Measurements from ENCODE around the gene NBPF3.

The NBPF3 gene

DNA sequence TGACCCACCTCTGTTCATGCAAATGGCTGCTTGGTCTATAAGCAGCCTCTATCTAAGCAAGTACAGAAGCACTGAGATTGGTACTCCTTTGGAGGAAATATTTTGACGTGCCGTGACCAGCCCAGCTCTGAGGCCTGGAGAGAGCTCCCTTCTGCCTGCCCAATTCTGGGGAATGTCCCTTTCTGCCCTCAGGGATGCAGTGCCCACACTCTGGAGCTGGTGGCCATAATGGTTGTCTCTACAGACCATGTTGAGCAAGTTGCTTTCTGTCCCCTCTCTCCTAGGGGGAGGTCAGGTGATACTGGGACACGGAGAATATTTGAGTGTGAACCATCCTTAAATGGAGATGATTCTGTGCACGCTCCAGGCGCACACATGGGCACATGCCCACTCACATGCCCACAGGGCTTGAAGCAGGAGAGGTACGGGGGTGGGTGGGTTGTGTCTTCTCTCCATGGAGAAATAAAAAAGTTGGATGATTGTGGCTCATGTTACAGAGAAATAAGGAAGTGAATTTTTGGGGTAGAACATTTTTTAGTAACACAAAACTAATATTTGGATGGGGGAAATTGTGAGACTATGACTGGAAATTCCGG is 55.4 kb downstream of the NBPF3 start:
- TF ChIP-seq GATA3 (IDR thresholded peaks at IDR 0.05; ENCODE audit: low read depth, low read length) (no peak), GATA2 (IDR thresholded peaks at IDR 0.05; ENCODE audit: low read depth, low read length) (no peak)

DNA sequence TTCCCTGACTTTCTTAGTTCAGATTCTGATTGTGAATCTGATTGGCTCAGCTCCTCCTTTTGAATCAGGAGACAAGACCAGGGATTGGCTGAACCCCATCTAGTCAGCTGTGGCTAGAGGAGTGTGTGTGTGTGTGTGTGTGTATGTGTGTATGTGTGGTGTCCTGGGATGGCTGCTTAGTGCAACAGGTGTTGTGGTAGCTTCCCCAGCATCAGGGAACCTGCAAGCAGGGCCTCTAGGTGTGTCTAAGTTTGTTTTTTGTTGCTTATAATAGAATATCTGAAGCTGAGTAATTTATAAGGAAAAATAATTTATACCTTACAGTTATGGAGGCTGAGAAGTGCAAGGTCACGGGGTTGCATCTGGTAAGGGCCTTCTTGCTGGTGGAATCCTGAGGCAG is 56.1 kb downstream of the NBPF3 start:
- TF ChIP-seq GATA2 (IDR thresholded peaks at IDR 0.05; ENCODE audit: low read depth, low read length) (no peak), GATA3 (IDR thresholded peaks at IDR 0.05; ENCODE audit: low read depth, low read length) (no peak)

DNA sequence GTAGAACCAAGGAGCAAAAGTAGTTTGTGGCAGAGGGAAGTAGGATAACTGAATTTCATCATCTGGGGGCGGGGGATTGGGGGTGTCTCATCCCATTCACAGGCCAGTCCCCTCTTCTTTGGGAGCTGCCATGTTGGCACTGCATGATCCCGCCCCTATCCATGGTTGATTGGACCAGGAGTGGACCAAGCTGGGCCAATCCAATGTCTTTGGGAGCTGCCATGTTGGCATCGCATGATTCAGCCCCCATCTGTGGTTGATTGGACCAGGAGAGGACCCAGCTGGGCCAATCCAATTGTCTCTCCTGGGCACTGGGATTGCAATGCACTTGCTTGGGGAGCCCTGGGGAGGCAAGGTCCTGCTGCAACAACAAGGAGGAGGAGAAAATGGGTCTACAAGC is 56.9 kb downstream of the NBPF3 start:
- TF ChIP-seq GATA2 (IDR thresholded peaks at IDR 0.05; ENCODE audit: low read depth, low read length): no peak
- no peak for TF ChIP-seq GATA3 (IDR thresholded peaks at IDR 0.05; ENCODE audit: low read depth, low read length)

DNA sequence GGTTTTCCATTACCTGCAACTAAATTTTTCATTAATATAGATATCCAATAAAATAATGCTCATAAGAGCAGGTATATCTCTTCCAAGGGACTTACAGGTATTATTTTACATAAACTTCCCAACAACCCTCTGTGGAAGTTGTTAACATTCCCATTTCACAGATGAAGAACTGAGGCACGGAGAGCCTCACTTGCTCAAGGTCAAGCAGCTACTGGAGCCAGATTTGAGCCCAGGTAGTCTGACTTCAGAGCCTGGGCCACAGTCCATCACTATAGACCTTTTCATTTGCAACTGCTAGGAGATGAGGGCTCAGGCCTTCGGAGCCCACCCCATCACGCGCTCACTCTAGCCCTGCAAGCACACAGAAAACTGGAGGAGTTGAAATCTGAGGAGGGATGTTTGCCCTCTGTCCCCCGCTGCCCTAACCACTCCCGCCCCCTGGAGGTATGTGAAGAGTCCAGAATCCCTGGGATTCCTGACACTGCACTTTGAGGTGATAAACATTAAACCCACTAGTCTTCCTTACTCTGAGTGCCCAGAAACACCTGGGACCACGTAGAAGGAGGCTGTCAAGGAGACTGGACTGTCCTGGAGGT is 57.6 kb downstream of the NBPF3 start:
- TF ChIP-seq GATA3 (IDR thresholded peaks at IDR 0.05; ENCODE audit: low read depth, low read length): no peak
- no peak for TF ChIP-seq GATA2 (IDR thresholded peaks at IDR 0.05; ENCODE audit: low read depth, low read length)

DNA sequence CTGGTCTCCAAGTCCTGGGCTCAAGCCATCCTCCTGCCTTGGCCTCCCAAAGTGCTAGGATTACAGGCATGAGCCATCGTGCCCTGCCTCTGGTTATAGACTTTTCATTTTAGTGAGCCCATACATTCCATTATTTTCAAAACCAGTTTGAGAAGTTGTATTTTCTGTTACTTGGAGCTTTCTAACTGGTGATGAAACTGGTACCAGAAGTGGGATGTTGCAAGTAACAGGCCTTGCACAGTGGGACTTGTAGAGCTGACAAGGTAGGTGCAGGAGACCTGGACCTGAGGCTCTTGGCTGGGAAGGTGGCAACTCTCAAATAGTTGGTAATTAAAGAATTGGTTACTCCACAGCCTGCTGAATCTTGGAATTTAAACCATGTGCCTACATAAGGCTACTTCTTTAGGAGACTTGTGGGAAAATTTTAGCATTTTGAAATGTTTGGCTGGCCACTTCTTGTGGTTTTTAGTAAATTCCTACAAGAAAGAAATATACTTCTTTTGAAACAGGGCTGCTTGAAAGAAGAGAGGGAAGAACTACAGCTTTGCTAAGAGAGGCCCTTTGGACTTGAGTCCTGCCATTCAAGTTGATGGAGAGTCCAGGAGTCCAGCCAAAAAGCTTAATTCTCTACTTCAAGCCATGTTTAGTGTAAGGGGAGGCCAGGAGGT is 59.5 kb downstream of the NBPF3 start:
- TF ChIP-seq GATA3 (IDR thresholded peaks at IDR 0.05; ENCODE audit: low read depth, low read length): no peak
- no peak for TF ChIP-seq GATA2 (IDR thresholded peaks at IDR 0.05; ENCODE audit: low read depth, low read length)

DNA sequence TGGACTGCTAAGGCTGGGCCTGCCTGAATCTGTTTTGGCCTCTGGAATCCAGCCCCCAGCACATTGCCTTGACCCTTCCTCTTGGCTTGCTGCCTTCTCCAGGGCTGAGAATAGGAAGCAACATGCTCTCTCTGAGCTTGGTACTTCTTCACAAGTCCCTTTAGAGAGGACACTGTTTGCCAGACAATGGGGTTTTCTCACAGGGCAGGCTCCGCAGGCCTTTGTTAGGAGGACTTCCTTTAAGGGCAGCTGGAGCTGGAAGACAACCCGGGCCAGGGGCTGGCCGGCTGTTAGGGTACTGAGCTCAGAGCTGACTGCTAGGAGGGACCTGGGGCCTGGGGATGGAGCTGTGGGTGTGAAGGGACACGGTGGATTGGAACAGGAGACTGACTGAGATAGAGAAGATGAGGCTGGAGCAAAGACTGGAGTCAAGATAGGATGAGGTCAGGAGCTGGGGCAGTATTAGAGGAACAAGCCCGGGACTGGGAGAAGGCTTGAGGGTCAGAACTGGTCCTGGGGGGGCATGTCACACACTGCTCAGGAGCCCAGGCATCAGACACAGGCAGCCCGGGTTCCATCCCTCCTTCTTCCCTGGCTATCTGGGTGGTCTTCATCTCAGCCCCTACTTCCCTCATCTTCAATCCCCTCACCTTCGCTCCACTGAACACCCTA is 63.9 kb downstream of the NBPF3 start:
- TF ChIP-seq GATA3 (IDR thresholded peaks at IDR 0.05; ENCODE audit: low read depth, low read length) (no peak), GATA2 (IDR thresholded peaks at IDR 0.05; ENCODE audit: low read depth, low read length) (no peak)

DNA sequence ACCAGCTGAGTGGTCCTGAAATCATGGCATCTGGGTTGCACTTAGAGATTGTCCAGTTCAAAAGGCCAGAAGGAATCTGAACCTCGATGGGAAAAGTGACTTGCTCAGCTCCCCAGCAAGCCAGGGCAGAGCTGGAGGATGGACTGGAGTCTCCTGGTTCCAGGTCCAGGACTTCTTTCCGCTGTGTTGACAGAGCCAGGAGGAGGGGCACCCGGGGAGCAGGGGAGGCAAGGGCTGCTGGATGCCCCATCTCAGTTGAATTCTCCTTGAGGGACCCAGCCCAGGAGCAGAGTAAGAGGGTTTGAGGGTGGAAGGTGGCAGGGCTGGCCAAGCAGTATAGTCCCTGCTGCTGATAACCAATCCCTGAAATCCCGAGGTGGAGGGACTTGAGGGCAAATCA is 66.9 kb downstream of the NBPF3 start:
- TF ChIP-seq GATA2 (IDR thresholded peaks at IDR 0.05; ENCODE audit: low read depth, low read length) (no peak), GATA3 (IDR thresholded peaks at IDR 0.05; ENCODE audit: low read depth, low read length) (no peak)

DNA sequence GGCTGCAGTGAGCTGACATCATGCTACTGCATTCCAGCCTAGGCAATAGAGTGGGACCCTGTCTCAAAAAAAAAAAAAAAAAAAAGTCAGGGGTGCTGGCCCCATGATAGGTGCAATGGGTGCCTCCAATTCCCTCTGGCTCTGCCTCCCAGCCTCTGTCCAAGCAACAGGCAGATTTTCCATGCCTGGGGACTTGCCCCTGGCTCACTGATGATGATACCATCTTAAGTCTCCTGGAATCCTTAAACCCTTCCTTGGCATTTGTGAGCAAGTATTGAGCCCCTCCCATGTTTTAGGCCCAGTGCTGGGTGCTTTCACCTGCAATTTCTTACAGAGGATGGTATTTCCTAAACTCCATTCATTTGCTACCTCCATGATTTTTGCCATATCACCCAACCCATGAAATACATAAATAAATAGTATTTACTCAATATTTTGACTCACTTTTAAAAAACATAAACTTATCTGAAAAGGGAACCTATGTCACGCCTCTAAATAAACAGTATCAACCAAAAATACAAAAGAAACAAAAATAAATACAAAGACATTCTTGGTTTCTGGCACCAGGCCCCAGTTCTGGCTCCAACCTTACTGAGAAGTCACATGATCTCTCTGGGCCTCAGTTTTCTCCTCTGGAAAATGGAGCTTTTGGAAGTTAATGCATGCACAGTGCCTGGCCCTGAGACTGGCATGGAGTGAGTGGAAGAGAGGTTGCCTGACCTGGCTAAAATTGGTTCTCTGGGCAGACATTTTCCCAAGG is 67.8 kb downstream of the NBPF3 start:
- TF ChIP-seq GATA3 (IDR thresholded peaks at IDR 0.05; ENCODE audit: low read depth, low read length): no peak
- no peak for TF ChIP-seq GATA2 (IDR thresholded peaks at IDR 0.05; ENCODE audit: low read depth, low read length)

DNA sequence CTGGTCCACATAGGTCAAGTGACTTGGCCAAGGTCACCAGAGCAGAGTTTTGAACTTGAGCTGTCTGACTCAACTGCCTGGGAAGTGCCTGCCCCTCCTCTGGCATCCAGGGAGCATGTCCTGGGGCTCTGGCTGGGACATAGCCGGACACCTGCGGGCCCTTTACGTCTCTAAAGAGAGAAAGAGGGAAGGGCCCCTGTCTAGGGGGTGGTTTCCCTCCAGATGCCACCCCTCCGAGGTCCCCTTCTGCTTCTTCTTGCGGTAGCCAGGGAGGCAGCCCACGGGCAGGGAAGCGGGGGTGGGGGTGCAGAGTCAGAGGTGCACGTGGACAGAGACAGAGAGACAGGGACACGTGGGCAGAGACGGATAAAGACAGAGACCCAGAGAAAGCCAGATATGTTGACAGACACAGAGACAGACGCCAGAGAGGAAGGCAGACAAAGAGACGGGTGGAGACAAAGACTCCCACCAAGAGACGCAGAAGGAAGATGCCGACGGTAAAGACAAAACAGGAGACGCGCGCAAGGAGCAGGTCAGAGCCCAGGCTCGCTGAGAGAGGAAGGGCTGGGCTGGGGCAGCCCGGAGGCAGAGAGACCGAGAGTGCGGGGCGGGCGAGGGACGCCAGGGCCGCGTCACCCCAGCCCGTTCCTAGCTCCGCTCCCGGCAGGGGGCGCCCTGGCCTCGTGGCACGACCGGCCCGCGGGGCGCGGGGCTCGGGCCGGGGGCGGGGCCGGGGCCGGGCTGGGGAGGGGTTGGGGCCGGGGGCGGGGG is 68.8 kb downstream of the NBPF3 start:
- TF ChIP-seq GATA2 (IDR thresholded peaks at IDR 0.05; ENCODE audit: low read depth, low read length): no peak
- TF ChIP-seq GATA3 (IDR thresholded peaks at IDR 0.05; ENCODE audit: low read depth, low read length): no peak

DNA sequence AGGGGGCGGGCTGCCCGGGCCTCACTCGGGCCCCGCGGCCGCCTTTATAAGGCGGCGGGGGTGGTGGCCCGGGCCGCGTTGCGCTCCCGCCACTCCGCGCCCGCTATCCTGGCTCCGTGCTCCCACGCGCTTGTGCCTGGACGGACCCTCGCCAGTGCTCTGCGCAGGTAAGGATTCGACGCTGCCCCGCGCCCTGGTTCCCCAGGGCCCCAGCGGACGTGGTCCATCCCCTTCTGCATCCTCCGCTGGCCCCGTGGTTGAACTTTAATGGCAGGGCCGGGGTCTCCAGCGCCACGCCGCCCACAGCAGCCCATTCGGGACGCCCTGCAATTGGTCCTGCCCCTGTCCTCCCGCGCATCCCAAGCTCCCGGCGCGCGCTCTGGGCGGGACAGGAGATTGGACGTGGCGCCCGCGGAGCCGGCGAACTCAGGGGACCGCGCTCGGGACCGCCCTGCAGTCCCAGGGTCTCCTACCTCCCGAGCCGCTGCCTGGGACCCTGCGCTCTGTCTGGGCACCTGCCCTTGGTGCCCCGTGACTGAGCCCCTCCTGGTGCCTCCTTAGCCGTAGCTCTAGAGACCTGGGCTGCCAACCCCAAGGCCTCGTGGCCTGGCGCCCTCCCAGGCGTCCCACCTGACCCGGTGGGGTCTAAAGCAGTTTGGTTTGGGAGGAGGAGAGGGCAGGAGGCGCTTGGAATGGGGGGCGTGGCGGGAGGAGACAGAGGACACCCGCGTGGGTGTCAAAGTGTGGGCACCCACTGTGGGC is 69.6 kb downstream of the NBPF3 start, which contains the start of gene ALPL:
TSS of gene ALPL (plus strand) at position 73 of the 762 bp plus-strand sequence. CDS start 44,659 bp downstream, outside the sequence.
- no peak for TF ChIP-seq GATA2 (IDR thresholded peaks at IDR 0.05; ENCODE audit: low read depth, low read length)
- TF ChIP-seq GATA3 (IDR thresholded peaks at IDR 0.05; ENCODE audit: low read depth, low read length): no peak

DNA sequence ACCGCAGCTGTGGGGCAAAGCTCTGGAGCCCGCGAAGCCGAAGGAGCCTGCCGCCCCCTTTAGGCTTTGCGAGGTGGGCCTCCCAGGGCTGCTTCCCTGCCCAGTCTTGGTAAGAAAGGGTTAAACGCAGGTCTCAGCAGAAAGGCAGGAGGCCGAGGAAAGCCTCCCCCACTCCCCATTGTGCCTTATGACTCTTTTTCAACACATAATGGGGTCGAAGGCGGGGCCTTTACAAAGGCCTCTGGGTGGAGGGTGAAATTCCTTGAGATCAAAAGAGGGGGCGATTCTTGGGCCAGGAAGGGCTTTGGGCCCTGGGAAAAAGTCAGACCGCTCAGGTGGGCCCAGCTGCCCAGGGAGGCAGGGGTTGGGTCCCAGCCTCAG is 70.2 kb downstream of the NBPF3 start:
- no peak for TF ChIP-seq GATA2 (IDR thresholded peaks at IDR 0.05; ENCODE audit: low read depth, low read length)

DNA sequence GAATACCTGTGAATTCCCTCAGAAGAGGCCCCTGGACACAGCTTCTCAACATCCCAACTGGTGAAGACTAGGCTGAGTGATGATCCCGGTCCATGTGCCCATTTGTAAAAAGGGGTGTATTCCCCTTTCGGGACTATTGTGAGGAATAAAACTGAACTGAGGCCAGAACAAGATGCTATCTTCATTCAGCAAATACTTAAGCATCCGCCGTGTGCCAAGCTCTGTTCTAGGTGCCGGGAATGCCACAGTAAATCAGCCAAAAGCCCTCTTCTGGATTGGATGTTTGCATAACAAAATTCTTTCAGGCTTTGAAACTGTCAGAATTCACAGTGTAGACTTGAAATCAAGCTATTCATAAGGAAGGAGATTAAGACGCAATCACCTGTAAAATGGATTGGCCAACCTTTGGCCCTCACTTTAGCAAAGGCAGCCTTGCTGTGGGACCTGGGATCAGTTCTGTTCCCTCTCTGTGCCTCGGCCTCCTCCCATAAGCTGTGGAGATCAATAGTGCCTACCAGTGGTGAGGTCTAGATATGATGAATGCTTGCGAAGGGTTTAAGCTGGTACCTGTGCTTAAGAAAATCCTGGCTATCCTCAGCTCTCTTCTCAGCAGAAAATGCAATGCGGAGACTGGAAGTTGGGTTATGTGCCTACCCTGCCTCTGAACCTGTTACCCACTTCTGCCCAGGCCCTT is 71.1 kb downstream of the NBPF3 start:
- TF ChIP-seq GATA2 (IDR thresholded peaks at IDR 0.05; ENCODE audit: low read depth, low read length): no peak
- no peak for TF ChIP-seq GATA3 (IDR thresholded peaks at IDR 0.05; ENCODE audit: low read depth, low read length)
